ENCODE measurements around the gene LYST. TPM values are rescaled to one million over a fixed set of nuclear protein-coding genes. Genes with fewer than 3 reads are reported as not detected.

Gene LYST
- total RNA-seq, 2 donors from 2014 or later = 10.7 to 16.2 TPM

- ATAC-seq (no peak), DNase-seq (no peak)
- intact Hi-C loops (cut with DNase I) = no loop called here
These were observed 164.3 kb downstream of the LYST start for GRCh38 chr1:235702412-235702811.

GRCh38 chr1:235697508-235697907 is 169.2 kb downstream of the LYST start:
- ATAC-seq = no peak
- intact Hi-C loops (cut with DNase I) = loop anchor here in 1 of 2 donors (5.0 kb wide), 1 partner anchor 50 kb away; the partner anchor contains the start of gene GNG4
- DNase-seq = no peak

DNA sequence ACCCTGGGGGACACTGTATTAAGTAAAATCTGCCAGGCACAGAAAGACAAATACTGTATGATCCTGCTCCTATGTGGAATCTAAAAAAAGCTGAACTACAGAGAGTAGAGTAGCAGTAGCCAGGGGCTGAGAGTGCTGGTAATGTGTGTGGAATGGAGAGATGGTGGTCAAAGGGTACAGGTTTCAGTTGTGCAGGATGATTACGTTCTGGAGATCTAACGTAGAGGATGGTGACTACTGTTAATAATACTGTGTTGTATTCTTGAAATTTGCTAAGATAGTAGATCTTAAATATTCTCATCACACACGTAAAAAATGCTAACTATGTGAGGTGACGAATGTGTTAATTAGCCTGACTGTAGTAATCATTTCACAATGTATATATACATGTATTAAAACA is 177.3 kb downstream of the LYST start:
- intact Hi-C loops (cut with DNase I) = no loop called here
- no peak for ATAC-seq
- no peak for DNase-seq

GRCh38 chr1:235688096-235688495 is 178.6 kb downstream of the LYST start:
- intact Hi-C loops (cut with DNase I) = no loop called here
- ATAC-seq (no peak), DNase-seq (no peak)

- no peak for ATAC-seq
- intact Hi-C loops (cut with DNase I) = no loop called here
- no peak for DNase-seq
These were observed 183.1 kb downstream of the LYST start for GRCh38 chr1:235683653-235684052.

- ATAC-seq (no peak), DNase-seq (no peak)
- intact Hi-C loops (cut with DNase I) = no loop called here
These were observed 184.5 kb downstream of the LYST start for GRCh38 chr1:235682216-235682615.

GRCh38 chr1:235679644-235680043 is 187.1 kb downstream of the LYST start:
- DNase-seq (no peak), ATAC-seq (no peak)
- intact Hi-C loops (cut with DNase I) = no loop called here

DNA sequence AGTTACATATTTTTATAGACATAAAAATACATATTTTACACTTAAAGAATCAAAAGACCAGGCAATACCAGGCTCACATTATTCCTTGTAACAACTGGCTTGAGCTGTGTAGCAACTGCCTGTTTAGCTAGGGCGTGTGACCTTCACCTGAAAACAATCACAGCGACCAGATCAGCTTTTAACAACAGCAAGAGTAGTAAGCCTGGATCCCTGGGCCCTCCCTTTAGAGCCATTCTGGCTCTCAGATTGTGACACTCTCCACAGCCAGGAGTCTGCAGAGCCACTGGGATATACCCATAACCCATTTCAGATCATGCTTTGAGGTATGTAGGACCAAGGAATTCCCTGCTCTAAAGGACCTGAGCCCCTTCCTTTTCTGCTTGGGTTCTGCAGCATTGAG is 187.7 kb downstream of the LYST start:
- DNase-seq (no peak), ATAC-seq (no peak)
- intact Hi-C loops (cut with DNase I) = no loop called here

GRCh38 chr1:235675152-235675890 is 191.4 kb downstream of the LYST start:
- ATAC-seq (no peak), DNase-seq (no peak)
- intact Hi-C loops (cut with DNase I) = no loop called here

GRCh38 chr1:235673981-235674380 is 192.7 kb downstream of the LYST start:
- no peak for ATAC-seq
- intact Hi-C loops (cut with DNase I) = no loop called here
- DNase-seq = no peak

GRCh38 chr1:235671992-235672391 is 194.7 kb downstream of the LYST start:
- no peak for ATAC-seq
- intact Hi-C loops (cut with DNase I) = no loop called here
- DNase-seq = no peak

DNA sequence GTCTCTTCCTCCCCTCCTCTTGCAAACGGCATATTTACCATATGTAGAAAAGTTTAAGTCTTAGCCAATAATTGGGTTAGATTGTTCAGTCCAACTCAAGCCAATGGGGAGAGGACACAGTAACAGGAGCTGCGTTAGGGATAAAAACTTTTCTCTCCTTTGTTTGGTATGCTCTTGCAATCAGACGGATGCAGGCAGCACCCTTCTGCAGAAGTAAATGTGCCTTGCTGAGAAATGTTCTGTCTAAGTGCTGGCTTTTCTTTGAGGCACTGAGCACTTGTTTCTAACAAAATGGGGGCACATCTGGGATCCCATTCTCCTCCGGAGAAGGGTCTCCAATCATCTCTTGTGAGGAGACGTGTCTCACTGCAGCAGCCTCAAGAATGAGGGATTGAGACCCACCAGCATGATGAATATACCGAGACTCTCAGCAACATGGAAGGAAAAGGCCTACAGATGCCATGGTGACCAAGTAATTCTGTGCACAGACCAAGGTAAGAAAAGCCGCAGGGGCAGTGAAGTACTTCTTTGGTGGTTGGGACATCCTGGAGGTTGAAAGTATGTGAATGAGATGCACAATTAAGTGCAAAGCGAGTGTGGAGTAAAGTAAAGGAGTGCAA is 196.4 kb downstream of the LYST start:
- ATAC-seq = no peak

GRCh38 chr1:235669277-235669676 is 197.4 kb downstream of the LYST start:
- ATAC-seq = no peak
- intact Hi-C loops (cut with DNase I) = no loop called here
- no peak for DNase-seq

More for the DNA sequence above, 196.4 kb downstream of the LYST start:
- intact Hi-C loops (cut with DNase I) = no loop called here
- DNase-seq = no peak

DNA sequence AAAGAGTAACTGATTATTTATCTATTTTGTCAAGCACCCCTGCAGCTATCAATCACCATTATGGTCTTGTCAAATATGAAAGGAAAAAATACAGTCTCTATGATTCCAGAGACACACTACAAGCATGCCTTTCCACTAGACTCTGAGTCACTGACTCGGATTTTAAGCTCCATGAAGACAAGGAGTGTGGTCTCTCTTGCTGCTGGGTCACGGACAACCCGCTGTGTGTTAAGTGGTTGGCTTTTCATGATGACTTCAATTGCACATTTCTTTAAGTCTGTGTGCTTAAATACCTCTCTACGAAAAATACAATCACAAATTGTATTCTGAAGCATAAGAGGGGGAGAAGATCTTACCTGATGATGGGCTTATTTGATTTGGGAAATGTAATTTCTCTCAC is 203.1 kb downstream of the LYST start:
- DNase-seq (no peak), ATAC-seq (no peak)
- intact Hi-C loops (cut with DNase I) = no loop called here

DNA sequence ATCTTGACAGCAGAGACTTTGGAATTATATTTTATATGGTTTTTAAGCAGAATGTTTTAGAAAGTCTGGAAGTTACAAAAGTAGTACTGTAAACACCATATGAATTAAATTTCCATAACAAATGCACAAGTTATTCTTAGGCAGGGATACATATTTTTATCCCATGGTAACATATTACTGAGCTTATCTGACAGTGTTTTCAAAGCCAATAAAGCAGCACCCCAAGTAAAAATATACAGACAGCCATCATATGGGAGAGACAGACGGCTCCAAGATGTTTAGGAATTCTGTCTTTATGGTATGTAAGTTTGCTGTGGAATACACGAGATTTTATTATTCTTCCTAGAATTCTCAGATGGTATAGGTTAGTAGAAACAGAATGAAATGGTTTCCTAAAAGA is 205.1 kb downstream of the LYST start:
- intact Hi-C loops (cut with DNase I) = no loop called here
- DNase-seq (no peak), ATAC-seq (no peak)

DNA sequence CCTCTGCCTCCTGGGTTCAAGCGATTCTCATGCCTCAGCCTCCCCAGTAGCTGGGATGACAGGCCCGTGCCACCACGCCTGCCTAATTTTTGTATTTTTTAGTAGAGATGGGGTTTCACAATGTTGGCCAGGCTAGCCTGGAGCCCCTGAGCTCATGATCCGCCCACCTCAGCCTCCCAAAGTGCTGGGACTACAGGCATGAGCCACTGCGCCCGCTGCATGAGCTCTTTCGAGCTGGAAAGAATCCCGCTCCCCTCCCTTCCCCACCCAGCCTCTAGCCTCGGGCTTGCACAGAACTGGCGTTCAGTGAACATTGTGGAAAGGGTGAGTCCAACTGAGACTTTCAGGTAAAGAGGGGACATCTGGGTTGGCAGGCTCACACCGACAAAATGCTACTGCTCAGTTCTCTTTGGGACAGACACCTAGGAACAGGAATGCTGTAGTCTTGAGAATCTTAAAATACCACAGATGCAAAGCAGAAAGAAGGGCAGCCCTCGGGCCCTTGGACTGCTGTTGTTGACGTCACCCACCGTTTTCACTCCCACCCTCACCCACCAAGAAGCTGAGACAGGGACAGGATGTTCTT is 207.4 kb downstream of the LYST start:
- intact Hi-C loops (cut with DNase I) = no loop called here
- ATAC-seq (no peak), DNase-seq (no peak)

- intact Hi-C loops (cut with DNase I) = no loop called here
- ATAC-seq = no peak
- DNase-seq = no peak
These were observed 208.8 kb downstream of the LYST start for GRCh38 chr1:235657747-235658526.

DNA sequence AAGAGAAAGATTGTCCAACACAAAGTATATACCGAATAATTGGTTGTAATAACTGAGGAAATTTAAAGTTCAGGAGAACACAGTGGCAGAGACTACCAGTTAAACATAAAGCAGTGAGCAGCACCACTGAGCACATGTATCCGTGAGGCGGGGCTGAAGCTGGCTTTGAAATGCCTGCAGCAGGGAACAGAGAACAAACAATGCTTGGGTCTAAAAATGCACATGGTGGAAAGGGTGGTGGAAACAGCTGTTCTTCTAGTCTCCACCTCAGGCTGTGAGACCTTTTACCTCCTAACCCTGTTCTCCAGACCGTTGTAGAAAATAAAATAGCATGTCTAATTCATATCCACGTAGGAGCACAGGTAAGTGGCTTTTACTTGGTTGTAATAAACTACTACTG is 209.4 kb downstream of the LYST start:
- no peak for ATAC-seq
- DNase-seq = no peak
- intact Hi-C loops (cut with DNase I) = no loop called here

GRCh38 chr1:235652364-235652763 is 214.3 kb downstream of the LYST start:
- no peak for ATAC-seq
- intact Hi-C loops (cut with DNase I) = no loop called here
- DNase-seq = no peak

All from left cardiac atrium (tissue), 4 donors.